NCI-H2196 (cell line): ENCODE data around the gene FHAD1.

Experiments
- DNase-seq: peaks from one replicate; lab custom pipeline; 2025; ENCODE audit not compliant: unreplicated experiment; lab: John Stamatoyannopoulos, UW

Gene FHAD1

GRCh38 chr1:15324869-15325335 lies 77.9 kb downstream of the FHAD1 start:
- DNase-seq = no peak

DNA sequence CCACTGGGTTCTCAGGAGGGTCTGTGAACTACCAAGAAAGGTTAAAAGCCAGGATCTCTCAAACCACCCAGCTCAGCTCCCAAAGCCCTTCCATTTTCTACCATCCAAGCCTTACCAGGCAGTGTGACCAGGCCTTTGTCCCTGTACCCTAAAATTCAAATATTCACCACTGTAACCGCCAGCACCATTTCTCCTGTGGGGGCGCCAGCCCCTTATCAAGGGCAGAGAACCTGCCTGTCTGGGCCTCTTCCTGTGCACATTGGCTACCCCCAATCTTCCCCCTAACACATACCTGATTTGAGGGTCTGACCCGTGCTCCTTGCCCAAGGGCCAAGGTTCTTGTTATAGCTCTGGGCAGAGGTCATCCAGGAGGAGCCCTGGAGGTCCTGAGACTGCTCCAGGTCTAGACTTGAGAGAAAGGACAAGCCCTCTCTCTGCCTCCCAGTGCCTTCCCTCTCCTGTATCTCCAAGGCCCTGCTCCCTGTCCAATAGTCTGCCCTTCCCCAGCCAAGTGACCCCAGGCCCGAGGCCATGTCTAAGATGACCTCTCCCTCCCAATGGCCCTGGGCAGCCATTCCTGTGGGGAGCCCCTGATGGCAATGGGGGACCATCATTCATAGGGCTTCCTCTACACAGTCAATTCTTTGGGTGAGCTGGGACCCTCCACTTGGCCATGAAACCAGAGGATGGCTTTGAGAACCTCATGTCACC lies 78.5 kb downstream of the FHAD1 start:
- DNase-seq = no peak

DNA sequence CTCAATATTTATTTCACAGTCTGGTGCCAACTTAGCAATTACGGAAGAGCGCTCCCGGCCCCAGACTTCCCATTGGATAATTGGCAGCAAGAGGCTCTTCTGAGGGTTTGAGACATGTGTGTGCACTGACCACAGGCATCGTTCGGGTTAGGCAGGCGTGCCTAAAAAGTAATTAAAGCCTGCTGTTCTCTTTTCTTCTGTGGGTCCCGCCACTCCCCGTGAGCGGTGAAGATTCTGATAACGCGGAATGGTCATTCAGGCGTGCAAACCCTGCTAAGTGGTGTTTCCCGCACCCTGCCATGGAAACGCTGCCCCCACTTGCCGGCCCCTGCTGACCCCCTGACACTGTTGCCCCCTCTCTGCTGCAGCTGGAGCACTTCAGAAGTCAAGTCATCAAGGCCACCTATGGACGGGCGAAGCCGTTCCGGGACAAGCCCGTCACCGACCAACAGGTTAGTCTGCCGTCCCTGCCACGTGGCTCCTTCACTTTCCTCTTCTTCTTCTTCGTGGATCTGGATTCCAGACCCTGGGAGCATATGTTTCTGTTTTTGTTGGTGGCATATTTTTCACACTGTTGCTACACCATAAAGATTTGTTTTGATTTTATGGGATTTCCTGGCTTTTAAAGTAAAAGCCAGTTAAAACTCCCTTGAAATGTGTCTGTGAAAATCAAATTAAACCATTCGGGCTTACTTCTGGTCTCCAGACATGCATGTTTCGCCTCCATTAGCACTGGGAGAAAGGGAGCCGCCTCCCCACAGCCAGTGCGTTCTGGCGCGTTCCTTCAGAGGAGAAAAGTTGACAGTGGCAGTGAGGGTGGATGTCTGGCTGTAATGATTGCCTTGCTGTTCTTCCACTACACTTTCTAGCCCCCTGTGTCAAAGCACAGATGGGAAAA lies 79.9 kb downstream of the FHAD1 start:
- DNase-seq = no peak

GRCh38 chr1:15328351-15329103 lies 81.5 kb downstream of the FHAD1 start:
- peak; percentile 32 for DNase-seq

DNA sequence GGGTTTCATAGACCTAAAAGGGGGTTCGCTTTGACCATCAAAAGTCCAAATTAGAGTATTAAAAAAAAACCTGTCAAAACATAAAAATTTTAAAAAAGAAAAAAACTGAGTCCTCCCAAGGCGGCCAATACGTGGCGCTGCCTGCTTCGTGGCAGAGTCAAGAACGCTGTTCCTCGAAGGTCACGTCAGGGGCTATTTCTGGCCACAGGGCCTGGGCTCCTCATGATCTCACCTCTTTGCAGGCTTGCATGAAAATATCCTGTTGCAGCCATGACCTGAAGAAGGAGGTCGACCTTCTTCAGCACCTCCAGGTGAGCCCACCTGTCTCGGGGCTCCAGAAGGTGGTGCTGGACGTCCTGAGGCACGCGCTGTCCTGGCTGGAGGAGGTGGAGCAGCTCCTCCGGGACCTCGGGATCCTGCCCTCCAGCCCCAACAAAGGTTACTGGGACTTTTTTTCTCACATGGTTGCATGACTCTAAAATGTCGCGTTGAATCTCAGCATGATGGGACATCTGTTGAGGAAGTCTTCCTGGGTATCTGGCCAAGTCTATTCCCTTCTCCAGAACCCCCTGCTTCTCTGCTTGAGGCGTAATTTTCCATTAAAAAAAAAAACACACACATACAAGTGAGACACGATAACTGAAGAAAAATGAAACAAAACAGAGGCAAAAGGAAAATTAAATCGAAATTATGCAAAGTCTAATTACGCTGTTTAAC lies 82.2 kb downstream of the FHAD1 start:
- no peak for DNase-seq

- no peak for DNase-seq
These were observed 83.0 kb downstream of the FHAD1 start for GRCh38 chr1:15330028-15330427.

DNA sequence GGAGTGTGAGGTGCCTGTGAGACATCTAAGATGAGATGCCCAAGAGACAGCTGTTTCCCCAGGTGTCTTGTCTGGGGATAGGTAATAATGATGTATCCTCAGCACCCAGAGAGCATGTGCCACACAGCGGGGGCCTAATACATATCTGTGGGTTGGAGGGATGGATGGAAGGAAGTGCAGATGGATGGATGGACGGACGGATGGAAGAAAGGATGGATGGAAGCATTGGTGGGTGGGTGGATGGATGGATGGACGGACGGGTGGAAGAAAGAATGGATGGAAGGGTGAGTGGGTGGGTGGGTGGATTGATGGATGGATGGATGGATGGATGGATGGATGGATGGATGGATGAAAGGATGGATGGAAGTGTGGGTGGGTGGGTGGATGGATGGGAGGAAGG lies 84.2 kb downstream of the FHAD1 start:
- DNase-seq = no peak

DNA sequence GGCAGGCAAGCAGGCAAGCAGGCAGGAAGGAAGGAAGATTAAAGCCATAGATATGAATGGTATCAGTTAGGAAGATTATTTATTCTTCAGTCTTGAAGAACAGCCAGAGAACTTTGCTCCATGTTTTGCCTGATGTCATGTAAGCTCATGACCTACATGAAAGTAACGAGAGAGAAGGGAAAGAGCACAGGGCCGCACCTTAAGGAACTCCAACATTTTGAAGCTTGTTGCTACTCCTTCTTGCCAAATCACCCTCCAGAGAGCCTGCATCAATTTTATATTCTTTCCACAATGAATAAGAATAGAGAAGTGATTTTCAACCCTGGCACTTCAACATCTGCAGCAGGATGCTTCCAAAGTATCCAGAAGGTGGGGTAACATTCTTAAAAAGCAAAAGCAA lies 84.7 kb downstream of the FHAD1 start:
- no peak for DNase-seq

GRCh38 chr1:15332525-15332924 lies 85.5 kb downstream of the FHAD1 start:
- no peak for DNase-seq

GRCh38 chr1:15332952-15333715 lies 86.1 kb downstream of the FHAD1 start:
- no peak for DNase-seq

DNA sequence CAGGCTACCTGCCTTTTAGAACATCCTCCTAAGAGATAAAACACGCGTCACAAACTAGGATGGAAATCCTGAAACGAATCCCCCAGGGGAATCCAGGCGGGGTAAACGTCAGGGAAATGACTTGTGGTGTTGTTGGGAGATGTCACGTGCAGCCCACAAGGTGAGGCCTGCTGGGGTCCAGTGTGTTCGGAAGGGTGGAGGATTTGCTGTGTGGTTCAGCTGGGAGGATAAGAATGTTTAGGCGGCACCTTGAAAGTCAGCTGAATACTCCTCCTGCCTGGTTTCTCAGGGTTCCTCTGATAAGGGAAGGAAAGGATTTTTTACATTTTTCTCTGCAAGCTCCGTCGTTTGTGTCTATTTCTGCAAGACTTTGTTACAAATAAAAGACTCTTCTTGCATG lies 88.0 kb downstream of the FHAD1 start:
- DNase-seq = no peak

GRCh38 chr1:15336866-15337265 lies 89.8 kb downstream of the FHAD1 start:
- DNase-seq = no peak

GRCh38 chr1:15337656-15338402 lies 90.8 kb downstream of the FHAD1 start:
- no peak for DNase-seq

GRCh38 chr1:15339570-15339969 lies 92.5 kb downstream of the FHAD1 start:
- no peak for DNase-seq

DNA sequence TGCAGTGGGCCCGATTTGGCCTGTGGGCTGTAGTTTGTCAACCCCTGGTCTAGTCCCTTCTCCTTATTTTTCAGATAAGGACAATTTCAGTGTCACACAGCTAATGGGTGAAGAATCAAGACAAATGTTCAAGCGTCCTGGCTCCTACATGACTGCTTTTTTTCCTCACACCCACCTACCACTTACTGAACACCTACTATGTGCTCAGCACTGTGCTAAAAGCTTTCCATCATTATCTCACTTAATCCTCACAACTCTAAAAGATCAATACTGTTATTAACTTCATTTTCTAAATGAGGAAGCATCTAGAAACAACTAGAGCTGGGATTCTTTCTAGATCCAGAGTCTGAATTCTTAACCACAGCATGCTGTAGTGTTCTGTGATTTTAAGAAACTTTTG lies 94.2 kb downstream of the FHAD1 start:
- no peak for DNase-seq

DNA sequence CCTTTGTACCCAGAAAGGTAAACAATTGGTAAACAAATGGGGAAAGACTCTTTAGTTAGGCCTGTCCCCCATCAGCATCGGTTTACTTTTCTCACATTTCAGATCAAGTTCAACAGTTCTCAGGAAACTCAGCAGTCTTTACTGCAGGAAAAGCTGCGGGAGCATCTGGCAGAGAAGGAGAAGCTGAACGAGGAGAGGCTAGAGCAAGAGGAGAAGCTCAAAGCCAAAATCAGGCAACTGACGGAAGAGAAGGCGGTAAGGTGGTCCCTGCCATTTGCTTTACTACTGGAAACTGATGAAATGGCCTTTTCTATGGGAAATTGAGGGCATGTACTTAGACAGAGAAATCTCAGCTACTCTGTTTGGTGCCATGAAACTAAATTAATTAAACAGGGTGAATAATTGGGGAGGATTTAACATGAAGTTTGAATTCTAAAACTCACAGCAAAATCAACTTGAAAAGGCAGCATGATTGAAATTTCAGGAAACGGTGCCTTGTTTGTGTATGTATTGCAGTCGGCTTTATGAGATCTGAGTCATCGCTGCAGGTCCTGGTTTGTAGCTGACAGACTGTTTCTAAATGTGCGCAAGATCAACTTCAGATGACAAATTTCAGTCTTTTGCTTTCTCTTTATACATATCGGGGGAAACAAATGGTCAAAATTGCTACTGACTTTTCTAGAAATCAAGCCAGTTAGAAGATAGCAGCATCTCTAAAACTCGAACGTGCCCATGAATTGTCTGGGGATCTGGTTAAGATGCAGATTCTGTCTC lies 94.8 kb downstream of the FHAD1 start:
- DNase-seq = no peak

GRCh38 chr1:15342408-15342967 lies 95.5 kb downstream of the FHAD1 start:
- no peak for DNase-seq

DNA sequence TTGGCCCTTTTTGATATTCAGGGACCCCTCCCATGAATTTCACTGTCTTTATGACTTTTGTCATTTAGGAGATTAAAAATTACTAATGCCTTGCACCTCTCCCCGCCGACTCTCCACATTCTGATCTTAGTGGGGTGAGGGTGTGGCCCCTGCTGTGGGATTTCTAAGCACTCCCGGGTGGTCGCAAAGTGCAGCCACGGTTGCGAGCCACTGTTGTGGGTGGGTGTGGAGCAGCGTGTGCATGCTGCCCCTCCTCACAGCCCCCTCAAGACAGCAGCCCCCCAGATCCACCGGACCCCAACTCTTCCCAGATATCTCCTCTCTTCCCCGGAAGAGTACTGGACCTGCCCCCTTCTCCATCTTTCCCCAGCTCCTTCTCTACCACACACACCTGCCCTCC lies 96.1 kb downstream of the FHAD1 start:
- DNase-seq = no peak
